HG03060 (cell line): ENCODE results near the gene GLIS1.

Experiments
- ATAC-seq: cut with Tn5 transposase; IDR thresholded peaks from one replicate; pipeline ENCODE4 v1.9.1; 2021; ENCODE audit warnings: low read depth, moderate number of reproducible peaks; ENCODE audit not compliant: unreplicated experiment

The GLIS1 gene

GRCh38 chr1:53600561-53600960 is 138.4 kb downstream of the GLIS1 start:
- no peak for ATAC-seq

GRCh38 chr1:53600001-53600400 is 139.0 kb downstream of the GLIS1 start:
- ATAC-seq: no peak

- no peak for ATAC-seq
Observed at GRCh38 chr1:53599481-53599880, 139.5 kb downstream of the GLIS1 start.

GRCh38 chr1:53598966-53599365 is 140.0 kb downstream of the GLIS1 start:
- no peak for ATAC-seq

DNA sequence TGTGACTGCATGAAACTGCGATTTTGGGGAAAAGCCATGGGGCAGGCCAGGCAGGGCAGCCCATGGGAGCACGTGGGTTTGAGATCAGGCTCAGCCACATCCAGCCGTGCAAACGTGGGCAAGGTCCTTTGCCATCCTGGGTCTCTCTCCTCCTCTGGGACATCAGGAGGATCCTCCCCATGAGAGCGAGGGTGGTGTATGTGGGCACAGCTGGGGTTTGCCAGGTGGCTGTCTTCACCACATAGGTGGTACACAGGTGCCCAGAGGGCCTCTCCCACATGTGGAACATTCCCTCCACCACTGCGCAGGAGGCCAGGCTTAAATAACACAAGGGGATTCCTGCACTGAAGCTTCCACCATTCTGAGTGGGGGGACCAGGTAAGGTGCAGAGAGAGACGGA is 143.1 kb downstream of the GLIS1 start:
- no peak for ATAC-seq

DNA sequence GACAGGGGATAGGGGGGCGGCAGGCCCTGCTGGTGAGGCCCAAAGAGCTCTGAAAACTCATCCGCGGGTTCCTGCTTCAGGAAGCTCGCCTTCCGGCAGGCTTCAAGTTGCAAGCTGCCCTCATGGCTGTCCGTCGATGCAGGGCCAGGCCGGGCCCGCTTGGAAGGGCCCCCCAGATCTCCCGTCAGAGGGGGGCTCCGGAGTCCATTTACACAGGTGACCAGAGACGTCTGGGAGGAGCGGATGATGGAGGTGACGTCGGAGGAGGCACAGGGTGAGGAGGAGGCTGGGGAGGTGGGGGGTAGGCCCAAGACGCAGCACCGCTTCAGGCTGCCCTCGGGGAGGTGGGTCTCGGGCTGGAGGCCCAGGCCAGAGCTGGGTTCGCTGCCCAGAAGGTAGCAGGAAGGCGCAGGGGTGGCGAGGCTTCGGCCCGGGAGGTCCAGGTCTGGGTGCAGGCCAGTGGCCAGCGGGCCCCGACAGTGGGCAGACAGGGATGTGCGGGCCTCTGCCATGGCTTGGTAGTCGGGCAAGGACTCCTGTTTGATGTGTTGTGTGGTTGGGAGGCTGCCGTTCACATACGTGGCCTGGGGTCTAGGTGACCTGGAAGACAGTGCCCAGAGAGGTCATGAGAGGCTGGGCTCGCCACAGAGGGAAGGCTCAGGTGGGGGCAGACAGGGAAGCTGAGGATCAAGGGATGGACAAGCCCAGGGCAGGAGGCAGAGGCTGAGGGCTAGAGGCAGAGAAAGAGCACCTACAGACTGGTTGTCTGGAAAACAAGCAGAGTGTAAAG is 144.4 kb downstream of the GLIS1 start:
- ATAC-seq: no peak

DNA sequence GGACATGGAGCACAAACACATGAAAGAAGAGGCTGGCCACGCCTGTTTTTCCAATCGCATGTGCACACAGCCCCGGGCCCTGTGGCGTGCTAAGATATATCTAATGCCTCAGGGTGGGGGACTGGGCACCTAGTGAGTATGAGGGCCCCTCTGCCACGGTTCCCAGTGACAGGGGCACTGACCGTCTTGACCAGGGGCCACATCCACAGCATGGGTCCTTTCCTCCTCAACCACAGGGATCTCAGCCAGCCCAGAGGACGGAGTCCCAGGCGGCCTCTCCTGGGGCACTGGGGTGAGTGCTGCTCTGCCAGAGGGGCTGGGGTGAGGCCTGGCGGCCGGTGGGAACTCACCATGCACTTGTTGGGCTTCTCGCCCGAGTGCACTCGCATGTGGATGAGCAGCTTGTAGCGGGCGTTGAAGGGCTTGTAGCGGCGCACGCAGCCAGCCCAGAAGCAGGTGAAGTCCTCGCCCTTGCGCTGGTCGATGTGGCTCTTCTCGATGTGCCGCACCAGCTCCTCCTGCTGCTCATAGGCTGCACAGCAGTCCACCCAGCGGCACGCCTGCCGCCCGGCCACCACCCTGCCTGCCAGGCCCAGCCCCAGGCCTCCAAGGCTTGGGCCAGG is 145.1 kb downstream of the GLIS1 start:
- ATAC-seq: no peak

- ATAC-seq: no peak
Observed at GRCh38 chr1:53592985-53593757, 145.8 kb downstream of the GLIS1 start.

- no peak for ATAC-seq
Observed at GRCh38 chr1:53592521-53592982, 146.4 kb downstream of the GLIS1 start.

DNA sequence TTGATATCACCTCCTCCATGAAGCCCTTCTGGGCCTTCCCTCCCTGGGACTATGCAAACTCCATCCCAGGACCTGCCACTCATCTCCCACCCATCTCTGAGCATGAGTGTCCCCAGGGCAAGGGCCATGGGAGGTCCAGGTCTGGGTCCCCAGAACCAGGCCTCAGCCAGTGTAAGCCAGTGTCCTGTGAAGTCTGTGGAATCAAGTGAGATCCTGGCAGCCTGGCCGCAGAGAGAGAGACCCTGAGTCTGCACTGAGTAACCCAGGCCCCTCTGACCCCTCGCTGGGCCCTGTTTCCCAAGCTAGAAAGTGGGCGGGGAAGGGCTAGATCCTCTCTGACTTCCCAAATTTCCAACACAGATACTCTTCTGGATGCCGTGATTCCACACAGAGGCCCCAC is 147.0 kb downstream of the GLIS1 start:
- no peak for ATAC-seq

DNA sequence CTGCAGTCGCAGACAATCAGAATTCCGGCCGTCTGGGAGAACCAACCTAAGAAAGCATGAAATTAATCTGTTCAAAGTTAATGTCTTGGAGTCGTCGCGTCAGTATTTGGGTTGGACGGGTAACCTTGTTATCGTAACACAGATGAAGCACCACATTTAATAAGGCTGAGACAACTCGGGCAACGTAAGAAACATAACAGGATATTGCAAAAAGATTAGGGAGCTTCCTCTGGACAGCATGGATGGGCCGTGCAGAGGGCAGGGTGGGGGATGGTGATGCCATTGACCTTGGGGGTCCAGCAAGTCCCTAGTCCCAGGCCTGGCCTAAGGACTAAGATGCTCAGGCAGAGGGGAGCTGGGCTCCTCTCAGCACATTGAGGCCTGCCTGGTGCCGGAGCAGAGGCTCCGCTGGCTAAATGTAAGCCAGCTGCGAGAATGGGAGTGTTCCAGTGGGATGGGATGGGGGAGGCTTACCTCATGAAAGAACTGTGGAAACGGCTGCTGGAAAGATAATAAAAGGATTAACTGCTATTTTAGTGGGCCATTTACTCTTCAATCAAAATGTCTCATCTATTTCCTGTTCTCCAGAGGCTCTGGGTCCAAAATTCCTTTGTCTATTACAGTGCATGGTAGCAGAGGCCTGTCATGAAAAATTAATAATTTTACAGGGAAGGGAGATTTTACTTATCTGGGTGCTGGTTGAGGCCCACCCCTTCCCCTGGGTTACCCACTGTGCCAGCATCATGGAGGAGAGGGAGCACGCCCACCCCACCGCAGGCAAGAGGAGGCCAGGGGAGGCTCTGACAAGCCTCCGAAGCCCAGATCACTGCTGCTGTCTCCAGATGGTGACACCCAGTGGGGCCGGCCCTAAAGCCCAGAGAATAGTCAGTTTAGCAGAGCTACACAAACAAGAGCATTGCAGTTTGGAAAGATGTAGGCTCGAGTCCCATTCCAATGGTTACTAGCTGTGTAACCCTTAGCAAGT is 148.1 kb downstream of the GLIS1 start:
- ATAC-seq: no peak

DNA sequence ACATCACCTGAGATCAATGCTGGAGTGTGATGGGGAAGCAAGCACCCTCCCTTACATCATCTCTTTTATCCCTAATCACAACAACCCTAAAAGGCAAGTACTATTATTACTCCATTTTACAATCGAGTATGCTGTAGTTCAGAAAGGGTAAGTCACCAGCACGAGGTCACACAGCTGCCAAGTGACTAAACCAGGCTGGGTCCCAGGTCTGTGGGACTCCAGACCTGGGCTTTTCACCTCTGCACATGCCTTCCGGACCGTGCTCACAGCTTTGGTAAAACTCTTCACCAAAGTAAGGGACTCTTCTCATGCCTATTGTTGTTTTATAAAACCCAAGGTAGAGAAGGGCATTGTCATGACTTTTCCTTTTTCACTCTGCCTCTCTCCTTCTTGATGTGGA is 148.9 kb downstream of the GLIS1 start:
- no peak for ATAC-seq

DNA sequence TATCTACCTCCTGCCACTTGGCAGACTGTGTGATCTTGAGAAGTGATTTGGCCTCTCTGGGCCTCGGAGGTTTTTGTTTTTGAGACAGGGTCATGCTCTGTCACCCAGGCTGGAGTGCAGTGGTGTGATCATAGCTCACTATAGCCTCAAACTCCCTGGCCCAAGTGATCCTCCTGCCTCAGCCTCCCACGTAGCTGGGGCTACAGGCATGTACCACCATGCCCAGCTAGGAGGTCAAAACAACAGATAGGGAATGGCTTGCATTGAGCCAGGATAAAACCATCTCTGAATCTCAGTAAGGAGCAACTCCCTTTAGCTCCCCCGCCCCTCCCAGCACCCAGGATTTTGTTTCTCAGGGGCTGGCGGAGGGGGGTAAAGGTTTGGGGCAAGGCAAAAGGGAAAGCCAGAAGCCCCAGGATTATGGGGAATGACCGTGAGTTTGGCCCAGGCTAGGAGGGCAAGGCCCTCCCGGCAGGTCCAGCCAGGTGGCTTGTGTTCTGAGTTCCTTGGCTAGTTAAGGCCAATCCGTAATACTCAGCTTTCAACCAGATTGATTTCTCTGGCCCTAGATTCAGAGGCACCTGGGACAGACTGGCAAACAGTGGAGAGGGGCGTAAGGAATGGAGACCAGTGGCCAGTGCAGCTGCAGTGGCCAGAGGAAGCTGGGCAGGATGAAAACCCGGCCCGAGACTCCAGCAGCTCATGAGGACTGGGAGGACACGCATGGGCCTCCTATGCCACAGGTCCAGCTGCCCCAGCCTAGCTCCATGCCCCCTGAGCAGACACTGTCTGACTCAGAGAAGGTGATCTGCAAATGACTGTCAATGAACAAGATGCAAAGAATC is 149.7 kb downstream of the GLIS1 start:
- no peak for ATAC-seq

GRCh38 chr1:53588053-53588779 is 150.7 kb downstream of the GLIS1 start:
- no peak for ATAC-seq

DNA sequence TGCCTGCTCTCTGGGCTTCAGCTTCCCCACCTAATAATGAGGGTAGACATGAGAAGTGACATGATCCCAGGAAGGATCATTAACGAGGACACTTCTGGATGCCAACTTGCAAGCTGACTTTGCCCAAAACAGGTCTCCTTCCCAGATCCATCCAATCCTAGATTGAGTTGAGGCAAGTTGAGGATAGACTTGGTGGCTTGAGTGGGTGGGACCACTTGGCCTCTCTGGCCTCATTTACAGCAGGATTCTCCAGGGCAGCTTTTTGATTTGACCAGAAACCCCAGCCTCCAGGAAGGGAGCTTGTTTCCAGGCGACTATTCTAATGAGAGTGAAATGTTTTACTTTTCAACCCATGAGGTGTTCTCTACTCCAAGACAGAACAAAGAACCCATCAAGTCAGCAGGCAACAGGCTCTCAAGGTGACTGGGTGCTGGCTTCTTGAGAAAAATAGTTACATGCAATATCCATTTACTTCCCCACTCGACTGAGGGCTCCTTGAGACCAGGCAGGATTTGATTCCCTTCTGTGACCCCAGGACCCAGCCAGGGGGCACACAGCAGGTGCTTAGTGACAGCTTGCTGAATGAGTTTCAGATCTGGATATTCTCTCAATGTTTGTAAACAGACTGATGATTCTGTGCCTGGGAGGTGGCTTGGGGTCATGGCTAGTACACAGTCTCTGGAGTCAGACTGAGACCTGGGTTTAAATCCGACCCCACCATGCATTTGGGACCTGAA is 151.5 kb downstream of the GLIS1 start:
- ATAC-seq: no peak

DNA sequence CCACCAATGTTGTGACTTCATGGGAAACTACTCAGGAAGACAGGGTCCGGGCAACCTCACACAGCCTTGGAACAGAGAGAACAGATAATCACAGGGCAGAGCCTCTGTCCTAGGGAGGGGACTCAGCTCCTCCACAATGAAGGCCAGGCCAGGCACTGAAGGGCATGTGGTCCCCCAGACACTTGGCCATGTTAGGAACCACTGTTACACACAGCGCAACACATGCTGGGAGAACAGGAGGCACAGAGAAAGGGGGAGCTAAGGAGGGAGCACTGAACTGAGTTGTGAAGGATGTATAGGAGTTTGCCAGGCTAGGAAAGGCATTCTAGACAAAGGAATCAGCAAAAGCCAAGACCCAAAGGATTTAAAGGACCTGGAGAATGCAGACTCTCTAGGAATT is 152.2 kb downstream of the GLIS1 start:
- no peak for ATAC-seq

GRCh38 chr1:53585565-53585964 is 153.4 kb downstream of the GLIS1 start:
- ATAC-seq: no peak

GRCh38 chr1:53585129-53585528 is 153.8 kb downstream of the GLIS1 start:
- no peak for ATAC-seq
